K562 (cell line): ENCODE results near the gene CERS6. TPM values are rescaled to one million over a fixed set of nuclear protein-coding genes. Genes with fewer than 3 reads are reported as not detected.

Experiments used
- ATAC-seq: fragments of 200-7000 bp; cut with Tn5 transposase; 3 replicates; pipeline ENCODE4 v1.9.1; 2020; ENCODE audit warnings: moderate library complexity
- BruUV-seq: library from RNA; stranded (reverse); fragments of 400-500 nt; replicated peaks from 2 replicates; lab custom pipeline; 2021; lab: Mats Ljungman, UMichigan
- CTCF ChIA-PET: fragments of 300-600 bp; formaldehyde crosslinking; extraction: SDS; loops from one replicate; lab custom pipeline; 2021; ENCODE audit warnings: low intra/inter-chr PET ratio; lab: Yijun Ruan, JAX
- POLR2A ChIA-PET: fragments of 300-600, 350-650 bp; sonication (Branson Sonifier 250); formaldehyde crosslinking; extraction: SDS; loops from one replicate; lab custom pipeline; 2021; ENCODE audit warnings: antibody characterized with exemption, inconsistent platforms; lab: Yijun Ruan, JAX
- DNase-seq, 4 experiments: peaks; one replicate each; pipeline versions ENCODE4 v3.0.0 to v3.0.0-alpha.2; 2011 to 2018; ENCODE audit warnings: low spot score in 3 of 4, mixed read lengths in 3 of 4; ENCODE audit errors: extremely low read depth in 1 of 4
- FAIRE-seq: peaks from 2 replicates; lab custom pipeline; 2011; peaks lifted over from hg19 to GRCh38; lab: Jason Lieb, UNC
- H2AFZ ChIP-seq: 2 replicates; pipeline ENCODE4 v1.6.0; 2011; ENCODE audit warnings: low read depth, low read length, control low read depth, inconsistent platforms
- H3K27ac ChIP-seq: fragments of 200-600 bp; 3 replicates; pipeline ENCODE4 v1.8.0; 2011; ENCODE audit warnings: low read depth, mild to moderate bottlenecking, control low read depth, inconsistent platforms, low read length, moderate library complexity, mixed read lengths; ENCODE audit errors: extremely low read depth
- H3K27me3 ChIP-seq, 2 experiments: fragments of 300-600 bp in 1 of 2; 2 replicates in 1 of 2; 3 replicates in 1 of 2; pipeline versions ENCODE4 v1.6.0 to v1.8.0; 2011; ENCODE audit warnings: inconsistent platforms in 2 of 2, low read length in 2 of 2, mild to moderate bottlenecking in 1 of 2, mixed read lengths in 1 of 2, moderate library complexity in 1 of 2; ENCODE audit not compliant: control insufficient read depth in 2 of 2, insufficient read depth in 2 of 2
- H3K36me3 ChIP-seq: fragments of 300-600 bp; 3 replicates; pipeline ENCODE4 v1.8.0; 2011; ENCODE audit warnings: mild to moderate bottlenecking, low read length, inconsistent platforms; ENCODE audit not compliant: control insufficient read depth, insufficient read depth
- H3K4me1 ChIP-seq, 2 experiments: fragments of 200-600 bp in 1 of 2; replicated peaks in 1 of 2; 2 replicates in 1 of 2; 3 replicates in 1 of 2; pipeline versions ENCODE4 v1.5.1 to v1.8.0; 2011; ENCODE audit warnings: inconsistent platforms in 2 of 2, low read length in 2 of 2, mild to moderate bottlenecking in 1 of 2, mixed read lengths in 1 of 2, moderate library complexity in 1 of 2; ENCODE audit not compliant: control insufficient read depth in 2 of 2, insufficient read depth in 2 of 2
- H3K4me2 ChIP-seq: 2 replicates; pipeline ENCODE4 v1.6.1; 2011; ENCODE audit warnings: low read length, control low read depth, inconsistent platforms, mixed read lengths; ENCODE audit not compliant: insufficient read depth
- H3K4me3 ChIP-seq: fragments of 200-600 bp; sonication (generic), shearing (Covaris generic); 2 replicates; pipeline ENCODE4 v1.5.1; 2016; ENCODE audit warnings: control low read depth, inconsistent platforms
- H3K79me2 ChIP-seq: fragments of 200-600 bp; 3 replicates; pipeline ENCODE4 v1.8.0; 2011; ENCODE audit warnings: low read length, inconsistent platforms; ENCODE audit not compliant: control insufficient read depth, insufficient read depth
- H3K9ac ChIP-seq, 2 experiments: 2 replicates each; pipeline versions ENCODE4 v1.6.0 to v1.6.1; 2011; ENCODE audit warnings: low read depth in 2 of 2, low read length in 2 of 2, control low read depth in 1 of 2, inconsistent platforms in 1 of 2, mild to moderate bottlenecking in 1 of 2, mixed read lengths in 1 of 2; ENCODE audit not compliant: insufficient read depth in 1 of 2
- H3K9me1 ChIP-seq: one replicate; pipeline ENCODE4 v1.6.0; 2011; ENCODE audit warnings: inconsistent platforms, mild to moderate bottlenecking, low read length, moderate library complexity; ENCODE audit not compliant: control insufficient read depth, insufficient read depth
- H3K9me3 ChIP-seq: replicated peaks from 2 replicates; pipeline ENCODE4 v1.5.1; 2011; ENCODE audit warnings: low read depth, low read length, inconsistent platforms; ENCODE audit not compliant: control insufficient read depth, insufficient read depth
- H4K20me1 ChIP-seq: replicated peaks from 2 replicates; pipeline ENCODE4 v1.6.1; 2011; ENCODE audit warnings: low read length, inconsistent platforms, mixed read lengths; ENCODE audit not compliant: control insufficient read depth, insufficient read depth
- ARHGAP35 ChIP-seq: fragments of 450-650 bp; IDR thresholded peaks from 2 replicates; pipeline ENCODE4 v1.6.1; 2018; ENCODE audit not compliant: partially characterized antibody
- ARNT ChIP-seq, 2 experiments: fragments of 450-650 bp; IDR thresholded peaks; 2 replicates each; pipeline ENCODE4 v1.6.1; 2016; ENCODE audit warnings: mild to moderate bottlenecking in 1 of 2
- CTBP1 ChIP-seq: fragments of 450-650 bp; IDR thresholded peaks from 2 replicates; pipeline ENCODE4 v1.6.1; 2016; ENCODE audit warnings: borderline replicate concordance
- CXXC5 ChIP-seq: fragments of 250-450 bp; sonication (Bioruptor Pico); IDR thresholded peaks from 2 replicates; pipeline ENCODE4 v1.8.0; 2022; ENCODE audit warnings: inconsistent platforms, mild to moderate bottlenecking, moderate library complexity
- FOXA3 ChIP-seq, 2 experiments: fragments of 450-650 bp in 1 of 2; sonication (generic) in 1 of 2; formaldehyde crosslinking; IDR thresholded peaks in 1 of 2; conservative IDR thresholded peaks in 1 of 2; 2 replicates each; pipeline versions ENCODE4 v1.4.0 to v1.8.0; 2020 to 2022; ENCODE audit warnings: mild to moderate bottlenecking in 2 of 2, missing genetic modification reagents in 1 of 2
- HNRNPH1 ChIP-seq: fragments of 200-400 bp; formaldehyde crosslinking; optimal IDR thresholded peaks from 2 replicates; pipeline ENCODE3; 2017; ENCODE audit warnings: low read depth, mild to moderate bottlenecking, low read length, moderate library complexity
- NR2F6 ChIP-seq: fragments of 450-650 bp; formaldehyde crosslinking; IDR thresholded peaks from 2 replicates; pipeline ENCODE4 v1.4.0; 2020; ENCODE audit warnings: mild to moderate bottlenecking
- NRF1 ChIP-seq, 2 experiments: fragments of 450-650 bp; IDR thresholded peaks in 1 of 2; conservative IDR thresholded peaks in 1 of 2; 2 replicates each; pipeline ENCODE4 v1.6.1; 2014; ENCODE audit warnings: mild to moderate bottlenecking in 2 of 2
- PHF20 ChIP-seq: fragments of 450-650 bp; IDR thresholded peaks from 2 replicates; pipeline ENCODE4 v1.6.1; 2018; ENCODE audit not compliant: partially characterized antibody
- RAD21 ChIP-seq, 2 experiments: fragments of 250-450 bp in 1 of 2; fragments of 450-650 bp in 1 of 2; sonication (Bioruptor Pico) in 1 of 2; formaldehyde crosslinking in 1 of 2; IDR thresholded peaks in 1 of 2; conservative IDR thresholded peaks in 1 of 2; 2 replicates each; pipeline versions ENCODE4 v1.4.0 to v1.8.0; 2020 to 2022; ENCODE audit warnings: mild to moderate bottlenecking in 2 of 2, moderate library complexity in 1 of 2
- RNF2 ChIP-seq: sonication (generic); IDR thresholded peaks from 2 replicates; pipeline ENCODE4 v1.6.1; 2016
- TOE1 ChIP-seq, 2 experiments: fragments of 450-650 bp in 1 of 2; sonication (generic) in 1 of 2; formaldehyde crosslinking in 1 of 2; IDR thresholded peaks; 2 replicates each; pipeline versions ENCODE4 v1.7.1 to v1.8.0; 2016 to 2022; ENCODE audit warnings: borderline replicate concordance in 2 of 2, mild to moderate bottlenecking in 2 of 2, antibody characterized with exemption in 1 of 2, inconsistent platforms in 1 of 2, low read depth in 1 of 2, missing genetic modification reagents in 1 of 2, moderate library complexity in 1 of 2
- TRIM24 ChIP-seq, 2 experiments: fragments of 450-650 bp; IDR thresholded peaks; 2 replicates each; pipeline ENCODE4 v1.6.1; 2016
- ZNF41 ChIP-seq: fragments of 250-450 bp; sonication (Bioruptor Pico); conservative IDR thresholded peaks from 2 replicates; pipeline ENCODE4 v1.4.0; 2020; ENCODE audit warnings: mild to moderate bottlenecking
- ZNF77 ChIP-seq: fragments of 250-450 bp; sonication (Bioruptor Pico); IDR thresholded peaks from 2 replicates; pipeline ENCODE4 v1.5.0; 2020
- WGBS: fragments of 100-300 bp; shearing (Covaris generic); methylation state at CpG from one replicate; pipeline ENCODE4 v1.1.6; 2016; ENCODE audit warnings: low coverage, mixed read lengths; ENCODE audit not compliant: insufficient coverage; ENCODE audit errors: missing lambda C conversion rate; 5-methylcytosine and 5-hydroxymethylcytosine counted together
- in situ Hi-C: fragments of 300-500 bp; cut with MboI; formaldehyde crosslinking; loops from 4 replicates; pipeline ENCODE4 v1.15.0; 2018; ENCODE audit warnings: inconsistent platforms, mixed read lengths
- intact Hi-C: fragments of 100-400 bp; cut with micrococcal nuclease; formaldehyde crosslinking; loops from 2 replicates; pipeline ENCODE4 v1.14.2; 2022
- polyA plus RNA-seq, 8 experiments: library from polyadenylated mRNA; depleted of rRNA in 4 of 8; stranded (reverse) in 5 of 8; unstranded in 3 of 8; fragments of >200 nt; fragmentation: Nextera tagmentation in 2 of 8; fragmentation: Illumina TruSeq in 1 of 8; extraction: Ambion mirVana in 2 of 8; extraction: Trizol in 1 of 8; gene quantifications; 2 replicates each; pipeline versions ENCODE4 v1.2.1 to v1.2.3, GENCODE V29; 2011 to 2014; ENCODE audit warnings: inconsistent platforms in 1 of 8, missing spikeins in 1 of 8
- total RNA-seq, 7 experiments: library from RNA; depleted of rRNA in 6 of 7; stranded (reverse); fragments of >200 nt in 6 of 7; fragmentation: Illumina TruSeq in 2 of 7; extraction: Trizol in 2 of 7; gene quantifications; 2 replicates each; pipeline versions ENCODE4 v1.2.1 to v1.2.3, GENCODE V29; 2011 to 2021; ENCODE audit warnings: low replicate concordance in 1 of 7
- TF ChIP-seq, protein P1 (sequence below): fragments of 250-450 bp; sonication (Bioruptor Pico); IDR thresholded peaks from 2 replicates; pipeline ENCODE4 v1.5.0; 2021
- TF ChIP-seq, protein P2 (sequence below), 2 experiments: fragments of 250-450 bp in 1 of 2; fragments of 450-650 bp in 1 of 2; sonication (Bioruptor Pico) in 1 of 2; IDR thresholded peaks; 2 replicates each; pipeline versions ENCODE4 v1.6.1 to v1.8.0; 2016 to 2021; ENCODE audit warnings: mild to moderate bottlenecking in 2 of 2, moderate library complexity in 2 of 2, missing compliant biosample characterization in 1 of 2, missing genetic modification characterization in 1 of 2
- TF ChIP-seq, protein P3 (sequence below): fragments of 450-650 bp; formaldehyde crosslinking; conservative IDR thresholded peaks from 2 replicates; pipeline ENCODE4 v1.4.0; 2022; ENCODE audit warnings: mild to moderate bottlenecking, missing genetic modification characterization

The CERS6 gene
- total and polyA plus RNA-seq, 9 of the 15 experiments (the other 6 are each of a cell fraction or from before 2014, with no cell fraction given), result 1.6 to 13.6 (median 11.4) TPM

DNA sequence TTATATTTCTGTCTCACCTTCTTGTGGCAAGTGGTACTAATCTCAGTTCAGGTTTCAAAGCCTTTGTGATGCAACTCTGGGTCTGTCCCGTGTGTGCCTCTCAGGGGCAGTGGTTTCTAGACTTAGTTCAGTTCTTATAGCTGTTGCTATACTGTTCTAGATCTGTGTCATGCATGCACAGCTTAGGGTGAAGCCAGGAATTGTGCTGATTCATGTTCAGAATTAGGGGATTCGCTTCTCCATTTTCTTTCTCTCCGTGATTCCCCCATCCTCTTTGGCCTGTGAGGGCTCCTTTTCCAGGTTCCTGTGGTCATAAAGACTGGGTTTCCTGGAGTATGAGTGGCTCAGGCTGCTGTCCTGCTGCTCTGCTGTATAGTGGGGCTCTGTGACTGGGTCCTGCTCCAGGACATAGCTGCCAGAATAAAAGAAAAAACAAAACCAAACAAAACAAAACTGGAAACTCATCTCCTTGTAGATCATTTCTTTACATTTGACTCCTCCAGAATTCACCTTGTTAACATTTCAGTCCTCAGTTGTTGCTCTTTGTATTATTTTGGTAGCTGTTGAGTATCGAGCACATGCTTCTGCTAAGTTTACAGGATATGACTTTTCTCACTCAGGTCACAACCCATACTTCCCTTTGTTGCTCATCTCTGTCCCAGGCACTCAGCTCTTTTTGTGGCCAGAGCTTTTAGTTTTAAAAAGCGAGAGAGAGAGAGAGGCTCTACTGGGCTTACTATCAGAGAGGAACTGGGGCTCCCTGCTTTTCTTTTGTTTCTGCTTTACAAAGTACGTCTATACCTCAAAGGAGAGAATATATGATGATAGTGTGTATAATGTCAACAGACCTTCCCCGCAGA, 34.2 kb downstream of the CERS6 start:
- peak in 2 of 4 experiments; percentile 67 to 74 for DNase-seq
- peak overlapping the region; percentile 17 for H3K4me3 ChIP-seq
- H3K27ac ChIP-seq, result peak overlapping the region; percentile 76
- in situ Hi-C loops, result no loop called here
- H3K9me1 ChIP-seq, result no peaks in the 10 kb centered on the region
- FAIRE-seq, result peak; percentile 85
- H3K79me2 ChIP-seq, result peaks cover 23% of the 10 kb centered on the region
- H3K9ac ChIP-seq, result peak overlapping the region; percentile 67 to 71; a peak in 3 of 4 replicates
- 5% methylated on average over 7 of the region's 7 CpGs for WGBS
- H3K27me3 ChIP-seq, result no peaks in the 10 kb centered on the region
- H4K20me1 ChIP-seq, result no peaks in the 10 kb centered on the region
- ATAC-seq, result peak; percentile 93
- peaks cover 0 to 17% of the 10 kb centered on the region in 2 experiments; a peak in 3 of 5 replicates for H3K4me1 ChIP-seq
- CTCF ChIA-PET, result no interaction called here
- intact Hi-C loops, result loop anchor here (2.0 to 5.0 kb wide), 2 partner anchors 33 to 197 kb away; partner anchors contain the start of gene CERS6
- POLR2A ChIA-PET, result interaction anchor here (0.6 to 1.9 kb wide), 13 partner anchors 8 to 59 kb away, joined by 3 to 12 read pairs (median 4); no protein-coding TSS in a partner anchor
- H3K36me3 ChIP-seq, result no peaks in the 10 kb centered on the region
- H2AFZ ChIP-seq, result peak overlapping the region; percentile 85
- H3K9me3 ChIP-seq, result no peaks in the 10 kb centered on the region
- BruUV-seq, result no TSS peak
- peak overlapping the region; percentile 78 for H3K4me2 ChIP-seq
- TF ChIP-seq FOXA3 (CRISPR knock-in tag; conservative IDR thresholded peaks at IDR 0.05 in 1 of 2, IDR thresholded peaks at IDR 0.05 in 1 of 2) (no peak), NR2F6 (CRISPR knock-in tag) (no peak), NRF1 (conservative IDR thresholded peaks at IDR 0.05 in 1 of 2, IDR thresholded peaks at IDR 0.05 in 1 of 2) (0 out of 4 replicates have a peak, but pooled peaks of 1 of the 2 experiments have one; percentile 17), CTBP1 (0 out of 2 replicates have a peak, but pooled peaks have one; percentile 15), ARNT (IDR thresholded peaks at IDR 0.05) (peak in 1 of 2 experiments; percentile 69; a peak in 2 of 4 replicates), ARHGAP35 (no peak), ZNF77 (CRISPR knock-in tag) (no peak), PHF20 (no peak), ZNF41 (CRISPR knock-in tag) (no peak), RAD21 (CRISPR knock-in tag; conservative IDR thresholded peaks at IDR 0.05 in 1 of 2, IDR thresholded peaks at IDR 0.05 in 1 of 2) (no peak), RNF2 (no peak), CXXC5 (CRISPR knock-in tag) (no peak), TRIM24 (IDR thresholded peaks at IDR 0.05) (no peak), TOE1 (IDR thresholded peaks at IDR 0.05; ENCODE audit: borderline replicate concordance) (no peak), TOE1 (CRISPR knock-in tag; IDR thresholded peaks at IDR 0.05; ENCODE audit: borderline replicate concordance, low read depth) (no peak), HNRNPH1 (no peak)
- TF ChIP-seq, protein P1, sequence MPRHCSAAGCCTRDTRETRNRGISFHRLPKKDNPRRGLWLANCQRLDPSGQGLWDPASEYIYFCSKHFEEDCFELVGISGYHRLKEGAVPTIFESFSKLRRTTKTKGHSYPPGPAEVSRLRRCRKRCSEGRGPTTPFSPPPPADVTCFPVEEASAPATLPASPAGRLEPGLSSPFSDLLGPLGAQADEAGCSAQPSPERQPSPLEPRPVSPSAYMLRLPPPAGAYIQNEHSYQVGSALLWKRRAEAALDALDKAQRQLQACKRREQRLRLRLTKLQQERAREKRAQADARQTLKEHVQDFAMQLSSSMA, result no peak
- TF ChIP-seq, protein P2, sequence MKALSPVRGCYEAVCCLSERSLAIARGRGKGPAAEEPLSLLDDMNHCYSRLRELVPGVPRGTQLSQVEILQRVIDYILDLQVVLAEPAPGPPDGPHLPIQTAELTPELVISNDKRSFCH (CRISPR knock-in tag; IDR thresholded peaks at IDR 0.05), result no peak
- TF ChIP-seq, protein P2 (tag; IDR thresholded peaks at IDR 0.05), result no peak
- TF ChIP-seq, protein P3, sequence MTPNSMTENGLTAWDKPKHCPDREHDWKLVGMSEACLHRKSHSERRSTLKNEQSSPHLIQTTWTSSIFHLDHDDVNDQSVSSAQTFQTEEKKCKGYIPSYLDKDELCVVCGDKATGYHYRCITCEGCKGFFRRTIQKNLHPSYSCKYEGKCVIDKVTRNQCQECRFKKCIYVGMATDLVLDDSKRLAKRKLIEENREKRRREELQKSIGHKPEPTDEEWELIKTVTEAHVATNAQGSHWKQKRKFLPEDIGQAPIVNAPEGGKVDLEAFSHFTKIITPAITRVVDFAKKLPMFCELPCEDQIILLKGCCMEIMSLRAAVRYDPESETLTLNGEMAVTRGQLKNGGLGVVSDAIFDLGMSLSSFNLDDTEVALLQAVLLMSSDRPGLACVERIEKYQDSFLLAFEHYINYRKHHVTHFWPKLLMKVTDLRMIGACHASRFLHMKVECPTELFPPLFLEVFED (CRISPR knock-in tag), result 0 out of 2 replicates have a peak, but pooled peaks have one; percentile 30
